ENCODE data around the gene AKIRIN2. TPM values are rescaled to one million over a fixed set of nuclear protein-coding genes. Genes with fewer than 3 reads are reported as not detected.
A peak's percentile ranks its signal among the peaks of the same experiment; 100 is the strongest.

The AKIRIN2 gene
- total RNA-seq, 6 experiments from 2014 or later = 10.6 to 25.3 (median 18.6) TPM

GRCh38 chr6:87661016-87661415 is 41.0 kb downstream of the AKIRIN2 start:
- H3K4me1 ChIP-seq = peaks cover 0 to 32% (median 2%) of the 10 kb centered on the region in 4 donors
- no peaks in the 10 kb centered on the region for H3K36me3 ChIP-seq
- ATAC-seq (no peak), DNase-seq (no peak)
- no peak overlapping the region for H3K4me3 ChIP-seq
- H3K27ac ChIP-seq = no peak overlapping the region
- no peaks in the 10 kb centered on the region for H3K9me3 ChIP-seq
- WGBS (ENCODE audit: insufficient coverage, low coverage, low lambda C conversion rate, missing lambda C conversion rate) = 91% methylated on average over 1 of the region's 1 CpG
- intact Hi-C loops (cut with DNase I) = no loop called here
- no peaks in the 10 kb centered on the region for H3K27me3 ChIP-seq
- no peak for TF ChIP-seq POLR2A (IDR thresholded peaks at IDR 0.05)
- TF ChIP-seq, protein P1, sequence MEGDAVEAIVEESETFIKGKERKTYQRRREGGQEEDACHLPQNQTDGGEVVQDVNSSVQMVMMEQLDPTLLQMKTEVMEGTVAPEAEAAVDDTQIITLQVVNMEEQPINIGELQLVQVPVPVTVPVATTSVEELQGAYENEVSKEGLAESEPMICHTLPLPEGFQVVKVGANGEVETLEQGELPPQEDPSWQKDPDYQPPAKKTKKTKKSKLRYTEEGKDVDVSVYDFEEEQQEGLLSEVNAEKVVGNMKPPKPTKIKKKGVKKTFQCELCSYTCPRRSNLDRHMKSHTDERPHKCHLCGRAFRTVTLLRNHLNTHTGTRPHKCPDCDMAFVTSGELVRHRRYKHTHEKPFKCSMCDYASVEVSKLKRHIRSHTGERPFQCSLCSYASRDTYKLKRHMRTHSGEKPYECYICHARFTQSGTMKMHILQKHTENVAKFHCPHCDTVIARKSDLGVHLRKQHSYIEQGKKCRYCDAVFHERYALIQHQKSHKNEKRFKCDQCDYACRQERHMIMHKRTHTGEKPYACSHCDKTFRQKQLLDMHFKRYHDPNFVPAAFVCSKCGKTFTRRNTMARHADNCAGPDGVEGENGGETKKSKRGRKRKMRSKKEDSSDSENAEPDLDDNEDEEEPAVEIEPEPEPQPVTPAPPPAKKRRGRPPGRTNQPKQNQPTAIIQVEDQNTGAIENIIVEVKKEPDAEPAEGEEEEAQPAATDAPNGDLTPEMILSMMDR (IDR thresholded peaks at IDR 0.05) = no peak

DNA sequence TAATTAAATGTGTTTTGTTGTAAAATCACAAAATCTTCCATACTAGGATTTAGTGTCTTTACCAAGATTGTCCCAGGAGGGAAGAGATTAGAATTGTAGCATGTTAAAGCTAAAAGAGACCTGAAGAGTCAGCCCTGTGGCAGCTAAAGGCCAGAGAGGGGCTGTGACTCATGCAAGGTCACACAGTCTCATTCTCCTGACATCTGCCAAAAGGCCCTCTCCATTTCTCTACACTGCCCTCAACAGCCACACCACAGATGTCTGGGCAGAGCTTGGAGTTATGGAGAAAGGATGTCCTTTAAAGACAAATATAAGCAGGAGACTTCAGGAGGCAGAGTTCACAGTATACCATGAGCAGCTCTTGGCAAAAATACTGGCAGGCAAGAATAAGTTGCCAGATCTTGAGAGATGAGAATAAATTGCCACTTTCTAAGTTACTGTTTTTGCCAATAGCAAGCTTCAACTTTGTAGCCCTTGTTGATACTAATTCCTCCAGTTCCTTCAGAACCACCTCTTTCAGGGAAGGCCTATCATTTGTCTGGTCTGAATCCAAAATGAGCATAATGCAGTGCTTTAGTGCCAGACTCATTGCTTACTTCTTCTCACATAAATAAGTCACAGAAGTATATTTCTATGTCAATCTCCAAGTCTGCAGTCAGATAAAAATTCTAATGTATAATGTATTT is 41.7 kb downstream of the AKIRIN2 start:
- intact Hi-C loops (cut with DNase I) = no loop called here
- peak in 3 of 4 donors; percentile 20 to 55 (median 20) for ATAC-seq
- TF ChIP-seq, protein P1 (IDR thresholded peaks at IDR 0.05) = no peak
- no peak for TF ChIP-seq POLR2A (IDR thresholded peaks at IDR 0.05)
- no peak overlapping the region for H3K27ac ChIP-seq
- peaks cover 0 to 25% (median 2%) of the 10 kb centered on the region in 4 donors for H3K4me1 ChIP-seq
- no peak for DNase-seq
- no peaks in the 10 kb centered on the region for H3K9me3 ChIP-seq
- no peaks in the 10 kb centered on the region for H3K36me3 ChIP-seq
- no peak overlapping the region for H3K4me3 ChIP-seq
- H3K27me3 ChIP-seq = no peaks in the 10 kb centered on the region

DNA sequence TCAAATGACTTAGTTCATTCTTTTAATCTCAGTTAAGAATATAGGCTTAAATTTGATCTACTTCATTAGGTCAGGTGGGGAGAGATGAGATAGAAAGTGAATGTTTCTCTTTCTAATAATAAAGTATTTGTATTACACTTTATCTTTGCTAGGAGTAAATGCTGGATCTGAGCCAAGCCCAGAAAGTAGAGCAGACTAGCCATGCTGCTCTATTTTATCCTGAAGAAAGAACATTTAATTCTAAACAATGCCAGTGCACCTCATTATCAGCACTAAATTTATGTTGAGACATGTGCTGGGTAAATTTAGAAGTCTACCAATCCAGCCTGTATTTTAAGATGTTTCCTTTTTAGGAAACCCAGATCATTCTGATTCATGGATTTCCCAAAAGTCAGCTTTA is 43.5 kb downstream of the AKIRIN2 start:
- H3K27ac ChIP-seq = no peak overlapping the region
- no peaks in the 10 kb centered on the region for H3K9me3 ChIP-seq
- ATAC-seq (no peak), DNase-seq (no peak)
- no peaks in the 10 kb centered on the region for H3K36me3 ChIP-seq
- H3K4me3 ChIP-seq = no peak overlapping the region
- TF ChIP-seq, protein P1 (IDR thresholded peaks at IDR 0.05) = no peak
- no peak for TF ChIP-seq POLR2A (IDR thresholded peaks at IDR 0.05)
- peaks cover 0 to 7% (median 0%) of the 10 kb centered on the region in 4 donors for H3K4me1 ChIP-seq
- H3K27me3 ChIP-seq = no peaks in the 10 kb centered on the region
- intact Hi-C loops (cut with DNase I) = no loop called here

DNA sequence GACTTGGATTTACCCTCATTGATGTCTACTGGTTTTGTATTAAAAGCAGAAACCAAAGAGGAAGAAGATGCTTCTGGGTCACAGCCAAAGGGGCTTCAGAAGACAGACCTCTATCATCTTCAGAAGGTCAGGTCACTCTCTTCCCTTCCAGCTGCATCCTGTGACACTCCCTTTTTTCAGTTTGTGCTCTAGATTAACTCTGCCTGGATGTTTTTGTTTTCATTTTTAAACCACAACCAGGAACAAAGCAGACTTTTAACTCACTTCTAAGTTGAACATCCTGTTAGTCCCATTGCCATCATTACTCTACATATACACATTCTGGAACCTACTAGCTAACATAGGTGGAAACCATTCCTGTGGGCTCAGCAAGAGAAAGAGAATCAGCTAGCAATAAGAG is 45.2 kb downstream of the AKIRIN2 start:
- Histone ChIP-seq H3K4me1 (no peaks in the 10 kb centered on the region), H3K9me3 (no peaks in the 10 kb centered on the region), H3K27ac (no peak overlapping the region), H3K4me3 (no peak overlapping the region), H3K36me3 (peaks cover 0 to 5% (median 0%) of the 10 kb centered on the region in 4 donors), H3K27me3 (no peaks in the 10 kb centered on the region)
- no peak for TF ChIP-seq POLR2A (IDR thresholded peaks at IDR 0.05)
- TF ChIP-seq, protein P1 (IDR thresholded peaks at IDR 0.05) = no peak
- intact Hi-C loops (cut with DNase I) = no loop called here
- ATAC-seq = no peak
- DNase-seq = no peak

DNA sequence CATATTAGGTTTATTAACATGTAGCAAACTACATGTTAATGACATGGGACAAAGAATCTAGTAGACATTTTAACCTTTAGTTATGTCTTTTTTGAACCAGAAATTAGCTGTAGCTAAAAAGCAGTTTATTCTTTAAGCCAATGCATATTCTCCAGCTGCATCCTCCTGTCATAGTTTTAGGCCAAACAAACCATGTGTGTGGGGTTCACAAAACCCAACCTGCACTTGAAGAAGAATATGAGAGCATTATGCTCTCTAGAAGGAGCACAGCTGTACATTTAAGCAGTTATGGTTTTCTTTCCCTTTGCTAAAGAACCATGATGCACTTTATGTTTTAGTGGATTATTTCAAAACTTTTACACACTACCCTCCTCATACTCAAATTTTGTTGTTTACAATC is 46.2 kb downstream of the AKIRIN2 start:
- DNase-seq = no peak

More for the DNA sequence above, 46.2 kb downstream of the AKIRIN2 start:
- TF ChIP-seq POLR2A (IDR thresholded peaks at IDR 0.05) = no peak
- TF ChIP-seq, protein P1 (IDR thresholded peaks at IDR 0.05) = no peak
- Histone ChIP-seq H3K4me3 (no peak overlapping the region), H3K36me3 (peaks cover 0 to 5% (median 0%) of the 10 kb centered on the region in 4 donors), H3K9me3 (no peaks in the 10 kb centered on the region), H3K27ac (no peak overlapping the region), H3K4me1 (no peaks in the 10 kb centered on the region), H3K27me3 (no peaks in the 10 kb centered on the region)
- intact Hi-C loops (cut with DNase I) = no loop called here
- no peak for ATAC-seq
